OCI-LY3 (cell line): ENCODE data around the gene SNF8.

ENCODE experiments used
- H2AFZ ChIP-seq: fragments of 200-600, 300-600 bp; shearing (Covaris generic); 2 replicates; pipeline ENCODE4 v1.6.0; 2014; ENCODE audit warnings: antibody characterized with exemption, low read depth, low read length
- H3K27ac ChIP-seq: fragments of 200-600, 300-600 bp; sonication (generic); 2 replicates; pipeline ENCODE4 v1.5.1; 2014; ENCODE audit warnings: mild to moderate bottlenecking, low read length, moderate library complexity, mixed read lengths
- H3K27me3 ChIP-seq: fragments of 200-600, 300-600 bp; sonication (generic); 2 replicates; pipeline ENCODE4 v1.6.1; 2014; ENCODE audit warnings: low read depth, low read length, mixed read lengths
- H3K36me3 ChIP-seq: fragments of 200-600, 300-600 bp; sonication (generic); replicated peaks from 2 replicates; pipeline ENCODE3; 2014; ENCODE audit warnings: low read depth, low read length, mixed read lengths
- H3K4me1 ChIP-seq: fragments of 300-600, 200-600 bp; sonication (generic); 2 replicates; pipeline ENCODE4 v1.6.1; 2014; ENCODE audit warnings: low read length, mixed read lengths
- H3K4me2 ChIP-seq: fragments of 200-600, 300-600 bp; sonication (generic); 2 replicates; pipeline ENCODE4 v1.6.1; 2014; ENCODE audit warnings: low read length, mixed read lengths
- H3K4me3 ChIP-seq: fragments of 300-600, 200-600 bp; sonication (generic); 2 replicates; pipeline ENCODE4 v1.5.1; 2014; ENCODE audit warnings: antibody characterized with exemption, mild to moderate bottlenecking, low read length, moderate library complexity
- H3K79me2 ChIP-seq: fragments of 300-600, 200-600 bp; shearing (Covaris generic); 2 replicates; pipeline ENCODE4 v1.6.1; 2014; ENCODE audit warnings: mild to moderate bottlenecking, low read length, mixed read lengths
- H3K9ac ChIP-seq: fragments of 300-600, 200-600 bp; shearing (Covaris generic); 2 replicates; pipeline ENCODE4 v1.6.0; 2014; ENCODE audit warnings: mild to moderate bottlenecking, low read length, moderate library complexity
- H3K9me3 ChIP-seq: fragments of 200-600, 300-600 bp; shearing (Covaris generic); 2 replicates; pipeline ENCODE4 v1.6.1; 2014; ENCODE audit warnings: low read length, mixed read lengths; ENCODE audit not compliant: insufficient read depth
- H4K20me1 ChIP-seq: fragments of 200-600, 300-600 bp; sonication (generic); 2 replicates; pipeline ENCODE4 v1.6.1; 2016; ENCODE audit warnings: low read length, mixed read lengths; ENCODE audit not compliant: insufficient read depth
- EZH2phosphoT487 ChIP-seq: fragments of 200-600 bp; shearing (Covaris generic); IDR thresholded peaks from 2 replicates; pipeline ENCODE4 v1.6.1; 2018; ENCODE audit warnings: antibody characterized with exemption, mixed run types, low read depth
- TF ChIP-seq, protein P1 (sequence below): fragments of 200-600, 300-600 bp; sonication (generic); IDR thresholded peaks from 2 replicates; pipeline ENCODE4 v1.5.1; 2014; ENCODE audit warnings: antibody characterized with exemption, low read length, low read depth

The SNF8 gene

DNA sequence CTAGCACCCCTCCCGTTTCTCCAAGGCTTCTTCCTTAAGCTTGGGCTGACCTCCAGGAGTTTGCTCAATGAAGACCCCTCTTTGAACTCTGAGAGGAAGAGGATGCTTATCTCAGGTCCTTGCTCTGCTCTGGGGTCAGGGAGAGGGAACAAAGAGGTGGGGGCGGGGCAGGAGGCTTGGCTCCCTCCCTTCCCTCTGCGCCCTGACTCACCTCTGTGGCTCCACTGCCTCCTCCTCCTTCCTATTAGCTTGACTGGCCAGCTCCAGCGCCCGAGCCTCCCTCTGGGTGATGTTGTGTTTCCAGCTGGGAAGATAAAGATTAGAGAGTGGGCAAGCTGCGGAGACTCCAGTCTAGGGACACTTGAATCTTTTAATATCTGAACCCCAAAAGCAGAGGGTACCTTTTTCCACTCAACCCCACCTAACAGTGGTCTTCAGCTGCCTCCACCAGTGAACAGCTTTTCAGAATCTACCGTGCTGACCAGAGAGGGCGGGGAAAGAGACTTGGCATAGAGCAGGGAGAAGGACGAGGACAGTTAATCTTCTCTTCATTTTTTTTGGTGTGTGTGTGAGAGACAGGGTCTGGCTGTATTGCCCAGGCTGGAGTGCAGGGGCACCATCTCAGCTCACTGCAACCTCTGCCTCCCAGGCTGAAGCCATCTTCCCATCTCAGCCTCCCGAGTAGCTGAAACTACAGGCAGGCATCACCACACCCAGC lies 17.0 kb upstream of the SNF8 start:
- Histone ChIP-seq H3K4me1 (no peaks in the 10 kb centered on the region), H3K36me3 (no peaks in the 10 kb centered on the region), H2AFZ (no peak overlapping the region), H3K27ac (no peak overlapping the region), H3K79me2 (no peaks in the 10 kb centered on the region), H3K4me2 (no peak overlapping the region), H4K20me1 (no peaks in the 10 kb centered on the region), H3K4me3 (no peak overlapping the region), H3K27me3 (peaks cover 17% of the 10 kb centered on the region), H3K9ac (no peak overlapping the region), H3K9me3 (no peaks in the 10 kb centered on the region)
- TF ChIP-seq, protein P1, sequence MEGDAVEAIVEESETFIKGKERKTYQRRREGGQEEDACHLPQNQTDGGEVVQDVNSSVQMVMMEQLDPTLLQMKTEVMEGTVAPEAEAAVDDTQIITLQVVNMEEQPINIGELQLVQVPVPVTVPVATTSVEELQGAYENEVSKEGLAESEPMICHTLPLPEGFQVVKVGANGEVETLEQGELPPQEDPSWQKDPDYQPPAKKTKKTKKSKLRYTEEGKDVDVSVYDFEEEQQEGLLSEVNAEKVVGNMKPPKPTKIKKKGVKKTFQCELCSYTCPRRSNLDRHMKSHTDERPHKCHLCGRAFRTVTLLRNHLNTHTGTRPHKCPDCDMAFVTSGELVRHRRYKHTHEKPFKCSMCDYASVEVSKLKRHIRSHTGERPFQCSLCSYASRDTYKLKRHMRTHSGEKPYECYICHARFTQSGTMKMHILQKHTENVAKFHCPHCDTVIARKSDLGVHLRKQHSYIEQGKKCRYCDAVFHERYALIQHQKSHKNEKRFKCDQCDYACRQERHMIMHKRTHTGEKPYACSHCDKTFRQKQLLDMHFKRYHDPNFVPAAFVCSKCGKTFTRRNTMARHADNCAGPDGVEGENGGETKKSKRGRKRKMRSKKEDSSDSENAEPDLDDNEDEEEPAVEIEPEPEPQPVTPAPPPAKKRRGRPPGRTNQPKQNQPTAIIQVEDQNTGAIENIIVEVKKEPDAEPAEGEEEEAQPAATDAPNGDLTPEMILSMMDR = no peak
- no peak for TF ChIP-seq EZH2phosphoT487

DNA sequence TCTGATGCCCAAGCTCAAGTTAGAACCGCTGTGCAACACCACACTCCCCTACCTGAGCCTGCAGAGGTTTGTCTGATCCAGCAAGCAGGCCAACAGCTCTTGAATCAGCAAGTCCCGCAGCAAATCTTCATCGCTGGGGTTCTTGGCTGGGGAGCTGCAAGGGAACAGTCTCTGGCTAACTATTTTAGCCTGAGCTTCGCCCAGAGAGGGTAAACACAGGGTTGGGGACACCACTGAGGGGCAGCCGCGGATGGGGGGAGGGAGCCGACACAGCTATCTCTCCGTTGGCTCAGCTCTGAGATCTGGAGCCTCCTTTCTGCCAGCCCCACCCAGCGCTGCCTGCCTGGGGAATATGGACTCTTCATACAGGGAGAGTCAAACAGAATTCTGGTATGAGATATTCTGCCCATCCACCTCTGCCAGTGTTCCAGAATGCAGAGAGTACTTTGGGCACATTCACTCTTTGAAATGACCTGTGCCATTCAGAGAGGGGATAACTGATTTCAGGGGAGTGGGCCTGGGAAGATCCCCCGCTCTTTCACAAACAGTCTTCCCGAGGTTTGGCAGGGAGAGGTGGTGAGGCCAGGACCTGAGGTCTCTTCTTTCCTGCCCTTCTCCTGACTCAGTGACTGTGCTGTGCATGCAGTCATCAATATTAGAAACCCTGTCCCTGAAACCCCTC lies 16.3 kb upstream of the SNF8 start:
- Histone ChIP-seq H4K20me1 (no peaks in the 10 kb centered on the region), H3K9ac (no peak overlapping the region), H3K4me3 (no peak overlapping the region), H3K79me2 (no peaks in the 10 kb centered on the region), H3K27ac (no peak overlapping the region), H2AFZ (no peak overlapping the region), H3K27me3 (peaks cover 17% of the 10 kb centered on the region), H3K4me1 (no peaks in the 10 kb centered on the region), H3K4me2 (no peak overlapping the region), H3K9me3 (no peaks in the 10 kb centered on the region), H3K36me3 (no peaks in the 10 kb centered on the region)
- TF ChIP-seq, protein P1 = no peak
- no peak for TF ChIP-seq EZH2phosphoT487

DNA sequence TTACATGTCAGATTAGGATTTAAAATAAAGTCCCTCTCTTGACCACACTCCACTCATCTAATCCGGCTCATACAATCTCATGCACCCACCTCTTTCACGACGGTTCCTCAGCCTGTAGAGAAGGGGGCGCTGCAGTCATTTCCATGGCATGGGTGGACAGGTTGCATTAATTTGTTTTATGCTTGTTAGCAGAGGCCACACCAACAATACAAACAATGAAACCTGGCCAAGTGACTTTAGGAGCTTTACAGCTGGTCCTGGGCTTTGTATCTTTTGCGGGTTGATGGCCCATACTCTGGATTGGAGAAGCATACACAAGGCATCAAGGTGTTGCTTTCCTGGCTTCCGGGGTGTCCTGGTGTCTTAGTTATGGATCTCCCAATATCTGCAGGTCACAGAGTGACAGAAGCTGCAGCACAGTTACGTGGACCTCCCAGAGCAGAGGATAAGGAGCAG lies 9.7 kb upstream of the SNF8 start:
- H3K27ac ChIP-seq = no peak overlapping the region
- TF ChIP-seq, protein P1 = peak; percentile 81
- no peak for TF ChIP-seq EZH2phosphoT487
- no peak overlapping the region for H3K9ac ChIP-seq
- H3K36me3 ChIP-seq = no peaks in the 10 kb centered on the region
- peaks cover 14% of the 10 kb centered on the region for H3K4me1 ChIP-seq
- peaks cover 3% of the 10 kb centered on the region for H3K27me3 ChIP-seq
- no peak overlapping the region for H3K4me3 ChIP-seq
- no peaks in the 10 kb centered on the region for H3K79me2 ChIP-seq
- no peaks in the 10 kb centered on the region for H4K20me1 ChIP-seq
- no peaks in the 10 kb centered on the region for H3K9me3 ChIP-seq
- H2AFZ ChIP-seq = peak overlapping the region; percentile 92
- peak overlapping the region; percentile 32 for H3K4me2 ChIP-seq

DNA sequence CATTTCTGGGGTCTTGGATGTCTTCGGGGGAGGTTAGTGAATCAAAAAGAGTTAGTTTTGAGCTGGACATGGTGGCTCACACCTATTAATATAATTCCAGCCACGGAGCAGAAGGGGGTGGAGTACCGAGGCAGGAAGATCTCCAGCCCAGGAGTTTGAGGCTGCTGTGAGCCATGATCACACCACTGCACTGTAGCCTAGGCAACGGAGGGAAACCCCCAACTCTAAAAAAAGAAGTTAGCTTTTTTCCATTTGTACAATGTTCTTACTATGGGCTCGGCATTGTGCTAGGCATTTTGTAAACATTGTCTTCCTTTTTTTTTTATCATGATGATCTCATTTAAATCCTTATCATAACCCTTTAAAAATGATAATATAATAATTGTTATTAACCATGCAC lies 8.3 kb upstream of the SNF8 start:
- H3K4me3 ChIP-seq = peak overlapping the region; percentile 40; the same call in 1 of the 2 replicates
- no peaks in the 10 kb centered on the region for H3K79me2 ChIP-seq
- H3K36me3 ChIP-seq = no peaks in the 10 kb centered on the region
- peak overlapping the region; percentile 82; the same call in 1 of the 2 replicates for H2AFZ ChIP-seq
- no peaks in the 10 kb centered on the region for H3K27me3 ChIP-seq
- no peaks in the 10 kb centered on the region for H3K9me3 ChIP-seq
- TF ChIP-seq, protein P1 = no peak
- no peak for TF ChIP-seq EZH2phosphoT487
- H3K4me1 ChIP-seq = peaks cover 14% of the 10 kb centered on the region
- H3K9ac ChIP-seq = no peak overlapping the region; the same call in 1 of the 2 replicates
- H3K4me2 ChIP-seq = peak overlapping the region; percentile 52
- no peak overlapping the region for H3K27ac ChIP-seq
- no peaks in the 10 kb centered on the region for H4K20me1 ChIP-seq
